Esophagus mucosa (tissue), 1 donor: ENCODE data around the gene UBE2J2. TPM values are rescaled to one million over a fixed set of nuclear protein-coding genes. Genes with fewer than 3 reads are reported as not detected.

Experiments
- ATAC-seq: fragments of 200-7000 bp; cut with Tn5 transposase; one replicate; pipeline ENCODE4 v1.9.1; 2020
- total RNA-seq: library from RNA; stranded (reverse); gene quantifications from one replicate; pipeline ENCODE4 v1.2.4, GENCODE V29; 2023
- donor health status: DM: yes; HTN: yes; CAD: no.

The UBE2J2 gene
- total RNA-seq, 1 donor from 2014 or later, result 45.0 TPM

GRCh38 chr1:1280782-1281481, 7.3 kb upstream of the UBE2J2 start:
- no peak for ATAC-seq

- no peak for ATAC-seq
Measured at GRCh38 chr1:1279028-1279427, 5.4 kb upstream of the UBE2J2 start.

GRCh38 chr1:1278620-1279019, 5.0 kb upstream of the UBE2J2 start:
- ATAC-seq, result no peak

GRCh38 chr1:1275836-1276235, 2.2 kb upstream of the UBE2J2 start:
- no peak for ATAC-seq

GRCh38 chr1:1274931-1275431, 1.3 kb upstream of the UBE2J2 start:
- no peak for ATAC-seq

GRCh38 chr1:1274299-1274930, 761 bp upstream of the UBE2J2 start:
- no peak for ATAC-seq

GRCh38 chr1:1273209-1273511, 494 bp downstream of the UBE2J2 start:
- peak; percentile 0 for ATAC-seq

- peak; percentile 83 for ATAC-seq
Measured at GRCh38 chr1:1272341-1273208, 1.1 kb downstream of the UBE2J2 start.

- ATAC-seq, result no peak
Measured at GRCh38 chr1:1270813-1271212, 2.8 kb downstream of the UBE2J2 start.

- no peak for ATAC-seq
Measured at GRCh38 chr1:1268284-1268682, 5.4 kb downstream of the UBE2J2 start.

- ATAC-seq, result no peak
Measured at GRCh38 chr1:1267488-1268283, 6.0 kb downstream of the UBE2J2 start.

GRCh38 chr1:1264868-1265272, 8.8 kb downstream of the UBE2J2 start:
- ATAC-seq, result peak; percentile 7

GRCh38 chr1:1264026-1264425, 9.6 kb downstream of the UBE2J2 start:
- no peak for ATAC-seq

GRCh38 chr1:1262758-1263157, 10.9 kb downstream of the UBE2J2 start:
- no peak for ATAC-seq

- no peak for ATAC-seq
Measured at GRCh38 chr1:1262071-1262470, 11.6 kb downstream of the UBE2J2 start.

GRCh38 chr1:1260843-1261560, 12.7 kb downstream of the UBE2J2 start:
- no peak for ATAC-seq

- ATAC-seq, result no peak
Measured at GRCh38 chr1:1259951-1260600, 13.6 kb downstream of the UBE2J2 start.

- no peak for ATAC-seq
Measured at GRCh38 chr1:1259540-1259939, 14.1 kb downstream of the UBE2J2 start.

- no peak for ATAC-seq
Measured at GRCh38 chr1:1259119-1259488, 14.6 kb downstream of the UBE2J2 start.

GRCh38 chr1:1256956-1257871, 16.4 kb downstream of the UBE2J2 start:
- ATAC-seq, result no peak
